ENCODE measurements around the gene PLCL2. TPM values are rescaled to one million over a fixed set of nuclear protein-coding genes. Genes with fewer than 3 reads are reported as not detected.

The PLCL2 gene
- total RNA-seq, 2 donors from 2014 or later: 17.8 to 20.5 TPM

DNA sequence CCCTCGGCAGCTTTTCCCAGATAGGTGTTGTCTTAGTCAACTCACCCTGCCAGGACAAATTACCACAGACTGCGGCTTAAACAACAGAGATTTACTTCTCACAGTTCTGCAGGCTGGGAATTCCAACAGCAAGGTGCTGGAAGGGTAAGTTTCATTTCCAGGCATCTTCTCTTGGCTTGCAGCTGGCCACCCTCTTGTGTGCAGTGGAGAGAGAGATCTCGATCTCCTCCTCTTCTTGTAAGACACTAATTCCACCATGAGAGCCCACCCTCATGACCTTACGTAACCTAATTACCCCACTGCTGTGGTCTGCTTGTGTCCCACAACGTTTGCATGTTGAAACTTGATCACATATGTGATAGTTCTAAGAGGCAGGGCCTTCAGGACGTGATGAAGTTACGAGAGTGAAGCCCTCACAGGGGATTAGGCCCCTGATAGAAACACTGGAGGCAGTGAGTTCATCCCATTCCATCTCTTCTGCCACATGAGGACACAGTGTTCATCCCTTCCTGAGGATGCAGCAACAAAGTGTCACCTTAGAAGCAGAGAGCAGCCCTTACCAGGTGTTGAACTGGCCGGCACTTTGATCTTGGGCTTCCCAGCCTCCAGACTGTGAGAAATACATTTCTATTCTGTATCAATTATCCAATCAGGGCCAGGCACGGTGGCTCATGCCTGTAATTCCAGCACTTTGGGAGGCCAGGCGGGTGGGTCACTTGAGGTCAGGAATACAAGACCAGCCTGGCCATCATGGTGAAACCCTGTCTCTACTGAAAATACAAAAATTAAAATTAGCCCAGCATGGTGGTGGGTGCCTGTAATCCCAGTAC is 247.7 kb downstream of the PLCL2 start:
- no peak for DNase-seq (ENCODE audit: low spot score in 2 of 2)
- Mint-ChIP-seq H3K27ac (no peak overlapping the region), H3K36me3 (peaks cover 0 to 16% of the 10 kb centered on the region in 2 donors), H3K9me3 (peaks cover 4 to 23% of the 10 kb centered on the region in 2 donors)
- no peak for ATAC-seq

- no peak for DNase-seq (ENCODE audit: low spot score in 2 of 2)
- ATAC-seq: no peak
- H3K9me3 Mint-ChIP-seq: peaks cover 0 to 15% of the 10 kb centered on the region in 2 donors
- H3K27ac Mint-ChIP-seq: no peak overlapping the region
- H3K36me3 Mint-ChIP-seq: peaks cover 0 to 10% of the 10 kb centered on the region in 2 donors
Measured at GRCh38 chr3:17133632-17134545, 249.1 kb downstream of the PLCL2 start.

GRCh38 chr3:17135696-17136095 is 250.9 kb downstream of the PLCL2 start:
- Mint-ChIP-seq H3K27ac (peak overlapping the region; percentile 27 to 82), H3K36me3 (peaks cover 0 to 10% of the 10 kb centered on the region in 2 donors), H3K9me3 (peaks cover 0 to 5% of the 10 kb centered on the region in 2 donors)
- no peak for ATAC-seq
- DNase-seq (ENCODE audit: low spot score in 2 of 2): no peak

- ATAC-seq (no peak), DNase-seq (ENCODE audit: low spot score in 2 of 2) (no peak)
- H3K36me3 Mint-ChIP-seq: peaks cover 0 to 10% of the 10 kb centered on the region in 2 donors
- H3K9me3 Mint-ChIP-seq: peaks cover 0 to 5% of the 10 kb centered on the region in 2 donors
- H3K27ac Mint-ChIP-seq: peak overlapping the region; percentile 27 to 44
Measured at GRCh38 chr3:17136136-17136721, 251.5 kb downstream of the PLCL2 start.

DNA sequence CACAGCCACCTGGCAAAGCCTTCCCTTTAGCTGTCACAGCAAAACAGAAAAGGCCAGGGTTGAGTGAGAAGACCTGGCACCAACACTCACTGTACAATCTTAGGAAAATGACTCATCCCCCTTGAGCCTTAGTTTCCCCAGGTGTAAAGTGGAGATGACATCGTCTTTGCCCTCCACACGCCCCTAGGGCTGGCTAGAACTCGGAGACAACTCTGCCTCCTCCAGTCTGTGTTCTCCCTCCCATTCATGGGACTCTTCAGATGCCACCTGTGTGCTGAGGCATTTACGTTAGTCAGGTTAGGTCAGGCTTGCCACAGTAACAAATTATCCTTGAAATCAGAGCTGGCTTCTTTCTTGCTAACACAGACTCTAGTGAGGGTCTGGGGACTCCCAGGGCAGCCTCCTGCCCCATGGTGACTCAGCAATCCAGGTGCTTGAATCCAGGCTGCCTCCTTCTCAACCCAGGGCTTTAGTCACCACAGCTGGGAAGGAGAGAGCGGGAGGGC is 252.6 kb downstream of the PLCL2 start:
- Mint-ChIP-seq H3K9me3 (peaks cover 0 to 5% of the 10 kb centered on the region in 2 donors), H3K27ac (no peak overlapping the region), H3K36me3 (peaks cover 0 to 10% of the 10 kb centered on the region in 2 donors)
- ATAC-seq (peak in 1 of 2 donors; percentile 49), DNase-seq (ENCODE audit: low spot score in 2 of 2) (no peak)

GRCh38 chr3:17138246-17139039 is 253.7 kb downstream of the PLCL2 start:
- Mint-ChIP-seq H3K27ac (no peak overlapping the region), H3K9me3 (peaks cover 0 to 5% of the 10 kb centered on the region in 2 donors), H3K36me3 (peaks cover 0 to 19% of the 10 kb centered on the region in 2 donors)
- DNase-seq (ENCODE audit: low spot score in 2 of 2): no peak
- ATAC-seq: peak in 1 of 2 donors; percentile 38

Data from activated naive CD4-positive, alpha-beta T cell treated with anti-CD3 and anti-CD28 coated beads, Interleukin-2, amount 50 U/mL, for 72 hours (primary cell).